H1 (cell line): ENCODE results near the gene OR6Q1. TPM values are rescaled to one million over a fixed set of nuclear protein-coding genes. Genes with fewer than 3 reads are reported as not detected.

Experiments used
- CTCF ChIA-PET: fragments of 300-600 bp; sonication (Branson Sonifier 250); formaldehyde crosslinking; loops from one replicate; lab custom pipeline; 2021; ENCODE audit not compliant: partially characterized antibody; lab: Charles Lee
- POLR2A ChIA-PET: fragments of 300-600 bp; sonication (Branson Sonifier 250); formaldehyde crosslinking; loops from one replicate; lab custom pipeline; 2021; ENCODE audit warnings: inconsistent platforms; ENCODE audit not compliant: partially characterized antibody; lab: Charles Lee
- DNase-seq, 2 experiments: peaks; one replicate each; pipeline versions ENCODE4 v3.0.0 to v3.0.0-alpha.2; 2010 to 2022; ENCODE audit warnings: low spot score in 2 of 2, low read depth in 1 of 2, mixed read lengths in 1 of 2
- FAIRE-seq: peaks from 2 replicates; lab custom pipeline; 2011; peaks lifted over from hg19 to GRCh38; lab: Jason Lieb, UNC
- H2AFZ ChIP-seq: 2 replicates; pipeline ENCODE4 v1.8.1; 2012; ENCODE audit warnings: low read length, inconsistent platforms
- H2AK5ac ChIP-seq: 2 replicates; pipeline ENCODE4 v1.6.1; 2013; ENCODE audit warnings: low read depth, low read length
- H2BK120ac ChIP-seq: replicated peaks from 2 replicates; pipeline ENCODE3; 2013; ENCODE audit warnings: low read depth, low read length, inconsistent platforms
- H2BK12ac ChIP-seq: 2 replicates; pipeline ENCODE4 v1.6.1; 2013; ENCODE audit warnings: low read depth, low read length
- H2BK15ac ChIP-seq: 2 replicates; pipeline ENCODE4 v1.6.1; 2013; ENCODE audit warnings: low read length
- H2BK20ac ChIP-seq: 2 replicates; pipeline ENCODE4 v1.6.1; 2013; ENCODE audit warnings: low read length
- H2BK5ac ChIP-seq: 2 replicates; pipeline ENCODE4 v1.6.1; 2013; ENCODE audit warnings: low read depth, low read length
- H3K14ac ChIP-seq: 2 replicates; pipeline ENCODE4 v1.6.1; 2013; ENCODE audit warnings: inconsistent platforms; ENCODE audit not compliant: insufficient read length
- H3K18ac ChIP-seq: 2 replicates; pipeline ENCODE4 v1.6.1; 2013; ENCODE audit warnings: low read length; ENCODE audit errors: extremely low read depth
- H3K23ac ChIP-seq: 2 replicates; pipeline ENCODE4 v1.6.1; 2013; ENCODE audit warnings: inconsistent platforms; ENCODE audit not compliant: insufficient read length
- H3K23me2 ChIP-seq: 2 replicates; pipeline ENCODE4 v1.6.1; 2013; ENCODE audit warnings: low read depth, low read length
- H3K27ac ChIP-seq: 2 replicates; pipeline ENCODE4 v1.6.1; 2011; ENCODE audit warnings: low read depth, low read length, inconsistent platforms
- H3K27me3 ChIP-seq, 4 experiments: replicated peaks in 1 of 4; 1 replicate in 1 of 4; 2 replicates in 3 of 4; pipeline versions ENCODE4 v1.6.1 to v1.8.1; 2011 to 2013; ENCODE audit warnings: low read length in 3 of 4, mild to moderate bottlenecking in 3 of 4, inconsistent platforms in 2 of 4, mixed read lengths in 2 of 4, moderate library complexity in 1 of 4; ENCODE audit not compliant: control insufficient read depth in 3 of 4, insufficient read depth in 3 of 4; ENCODE audit errors: extremely low read depth in 1 of 4
- H3K36me3 ChIP-seq, 4 experiments: 2 replicates each; pipeline versions ENCODE4 v1.6.1 to v1.8.1; 2011 to 2013; ENCODE audit warnings: mild to moderate bottlenecking in 4 of 4, low read length in 3 of 4, moderate library complexity in 2 of 4, control low read depth in 1 of 4, inconsistent platforms in 1 of 4; ENCODE audit not compliant: insufficient read depth in 4 of 4, control insufficient read depth in 2 of 4
- H3K4ac ChIP-seq: replicated peaks from 2 replicates; pipeline ENCODE3; 2013; ENCODE audit warnings: low read length, low read depth, mixed read lengths, inconsistent platforms; ENCODE audit not compliant: insufficient read length
- H3K4me1 ChIP-seq, 4 experiments: replicated peaks in 1 of 4; 1 replicate in 1 of 4; 2 replicates in 3 of 4; pipeline versions ENCODE4 v1.6.1 to v1.8.1; 2011 to 2013; ENCODE audit warnings: low read length in 3 of 4, inconsistent platforms in 2 of 4, mixed read lengths in 1 of 4; ENCODE audit not compliant: insufficient read depth in 4 of 4, control insufficient read depth in 3 of 4
- H3K4me2 ChIP-seq, 2 experiments: 2 replicates each; pipeline versions ENCODE4 v1.6.1 to v1.8.1; 2011 to 2013; ENCODE audit warnings: low read depth in 2 of 2, low read length in 2 of 2, control low read depth in 1 of 2, inconsistent platforms in 1 of 2, mild to moderate bottlenecking in 1 of 2; ENCODE audit not compliant: insufficient read depth in 1 of 2
- H3K4me3 ChIP-seq, 4 experiments: fragments of 200-600, 300-600 bp in 1 of 4; sonication (generic), shearing (Covaris generic), sonication (Bioruptor Twin) in 1 of 4; 2 replicates each; pipeline versions ENCODE4 v1.5.1 to v1.8.1; 2011 to 2016; ENCODE audit warnings: low read length in 4 of 4, low read depth in 3 of 4, control low read depth in 2 of 4, inconsistent platforms in 2 of 4, mild to moderate bottlenecking in 2 of 4, mixed read lengths in 1 of 4, moderate library complexity in 1 of 4; ENCODE audit not compliant: insufficient read depth in 2 of 4; ENCODE audit errors: extremely low read depth in 1 of 4
- H3K56ac ChIP-seq: replicated peaks from 2 replicates; pipeline ENCODE3; 2013; ENCODE audit warnings: low read depth, mild to moderate bottlenecking, mixed read lengths, low read length, inconsistent platforms; ENCODE audit not compliant: insufficient read length
- H3K79me1 ChIP-seq: 2 replicates; pipeline ENCODE4 v1.6.1; 2013; ENCODE audit warnings: low read depth, low read length, control low read depth
- H3K79me2 ChIP-seq, 2 experiments: 2 replicates each; pipeline versions ENCODE4 v1.6.1 to v1.8.1; 2012 to 2013; ENCODE audit warnings: low read length in 2 of 2, mild to moderate bottlenecking in 2 of 2, inconsistent platforms in 1 of 2; ENCODE audit not compliant: insufficient read depth in 2 of 2, control insufficient read depth in 1 of 2
- H3K9ac ChIP-seq, 4 experiments: replicated peaks in 1 of 4; 1 replicate in 1 of 4; 2 replicates in 3 of 4; pipeline versions ENCODE4 v1.6.1 to v1.8.1; 2011 to 2013; ENCODE audit warnings: low read depth in 3 of 4, low read length in 3 of 4, control low read depth in 2 of 4, mild to moderate bottlenecking in 2 of 4, moderate library complexity in 2 of 4, inconsistent platforms in 1 of 4; ENCODE audit errors: extremely low read depth in 1 of 4
- H3K9me3 ChIP-seq, 2 experiments: 2 replicates each; pipeline versions ENCODE4 v1.6.1 to v1.8.1; 2012 to 2013; ENCODE audit warnings: mild to moderate bottlenecking in 2 of 2, moderate library complexity in 2 of 2, control low read depth in 1 of 2, inconsistent platforms in 1 of 2, low read depth in 1 of 2, low read length in 1 of 2, mixed read lengths in 1 of 2; ENCODE audit not compliant: insufficient read depth in 2 of 2
- H4K20me1 ChIP-seq, 2 experiments: replicated peaks in 1 of 2; 2 replicates each; pipeline versions ENCODE3 to v1.8.1; 2011 to 2013; ENCODE audit warnings: inconsistent platforms in 2 of 2, low read length in 2 of 2, mild to moderate bottlenecking in 1 of 2; ENCODE audit not compliant: insufficient read depth in 2 of 2, control insufficient read depth in 1 of 2
- H4K5ac ChIP-seq: 2 replicates; pipeline ENCODE4 v1.6.1; 2013; ENCODE audit warnings: low read length, low read depth, mixed read lengths, inconsistent platforms; ENCODE audit not compliant: insufficient read length
- H4K8ac ChIP-seq: 2 replicates; pipeline ENCODE4 v1.8.0; 2013; ENCODE audit warnings: mild to moderate bottlenecking, moderate library complexity, low read length, inconsistent platforms; ENCODE audit not compliant: insufficient read depth; ENCODE audit errors: extremely low read depth
- H4K91ac ChIP-seq: replicated peaks from 2 replicates; pipeline ENCODE3; 2013; ENCODE audit warnings: low read length, mixed read lengths, inconsistent platforms; ENCODE audit not compliant: insufficient read length
- EP300 ChIP-seq, 2 experiments: IDR thresholded peaks; 1 replicate in 1 of 2; 2 replicates in 1 of 2; pipeline ENCODE4 v1.6.1; 2011 to 2012; ENCODE audit warnings: low read depth in 2 of 2, low read length in 2 of 2, mild to moderate bottlenecking in 2 of 2, borderline replicate concordance in 1 of 2, inconsistent platforms in 1 of 2, moderate library complexity in 1 of 2
- SIX5 ChIP-seq: IDR thresholded peaks from 2 replicates; pipeline ENCODE4 v1.6.1; 2011; ENCODE audit warnings: mild to moderate bottlenecking, low read depth, low read length
- WGBS, 2 experiments: shearing (Covaris generic) in 1 of 2; methylation state at CpG; one replicate each; pipeline versions ENCODE4 v1.1.6 to v1.1.7; 2013 to 2015; ENCODE audit warnings: low lambda C conversion rate in 2 of 2, mixed read lengths in 2 of 2, inconsistent platforms in 1 of 2, low coverage in 1 of 2, missing lambda C conversion rate in 1 of 2; ENCODE audit not compliant: insufficient replicate concordance in 2 of 2, insufficient coverage in 1 of 2, insufficient read length in 1 of 2; ENCODE audit errors: extremely low coverage in 1 of 2, missing lambda C conversion rate in 1 of 2; 5-methylcytosine and 5-hydroxymethylcytosine counted together
- polyA plus RNA-seq, 7 experiments: library from polyadenylated mRNA; depleted of rRNA in 3 of 7; stranded (reverse) in 5 of 7; unstranded in 2 of 7; fragments of >200 nt in 5 of 7; fragments of 200-250 nt in 2 of 7; gene quantifications; 1 replicate in 5 of 7; 2 replicates in 1 of 7; 4 replicates in 1 of 7; pipeline versions ENCODE4 v1.2.1 to v1.2.3, GENCODE V29; 2011 to 2013; ENCODE audit warnings: missing spikeins in 2 of 7, mixed read lengths in 2 of 7
- total RNA-seq: library from RNA; stranded (reverse); fragmentation: NEBNext Ultra II Directional; extraction: Animal tissue kit (Norgen Biotek cat#: 25700); gene quantifications from 2 replicates; pipeline ENCODE4 v1.2.1, GENCODE V29; 2021

Gene OR6Q1
- total and polyA plus RNA-seq, 2 of the 8 experiments (the other 6 are each of a cell fraction or from before 2014, with no cell fraction given): not detected

DNA sequence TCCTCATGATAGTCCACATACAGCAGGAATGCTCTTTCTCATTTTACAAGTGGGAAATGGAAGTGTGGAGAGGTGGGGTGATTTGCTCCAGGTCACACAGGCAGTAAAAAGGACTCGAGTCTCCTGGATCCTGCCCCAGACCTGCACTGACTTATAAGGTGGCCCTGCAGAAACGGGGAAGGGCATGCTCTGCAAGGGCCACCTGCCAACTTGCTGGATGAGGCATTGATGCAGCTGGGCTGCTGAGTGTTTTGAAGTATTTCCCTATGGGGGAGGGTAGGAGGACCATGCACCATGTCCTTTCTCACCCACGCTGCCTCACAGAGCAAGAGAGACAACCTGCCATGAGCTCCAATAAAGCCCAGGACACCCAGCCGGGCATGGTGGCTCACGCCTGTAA lies 36.9 kb downstream of the OR6Q1 start:
- H3K9ac ChIP-seq: no peak overlapping the region
- POLR2A ChIA-PET: no interaction called here
- TF ChIP-seq EP300 (IDR thresholded peaks at IDR 0.05; ENCODE audit: borderline replicate concordance in 1 of 2, low read depth in 2 of 2, low read length in 2 of 2) (no peak), SIX5 (no peak)

More for the DNA sequence above, 36.9 kb downstream of the OR6Q1 start:
- Histone ChIP-seq H2BK15ac (no peak overlapping the region), H3K27ac (no peak overlapping the region), H2AFZ (no peak overlapping the region), H3K4me2 (no peak overlapping the region), H3K18ac (no peak overlapping the region), H3K4ac (no peak overlapping the region), H4K20me1 (no peaks in the 10 kb centered on the region), H2AK5ac (0 out of 2 replicates have a peak overlapping the region, but pooled peaks have one; percentile 39), H3K79me1 (no peaks in the 10 kb centered on the region), H2BK20ac (no peak overlapping the region), H3K4me1 (no peaks in the 10 kb centered on the region; a peak in 1 of 7 replicates), H4K8ac (no peak overlapping the region), H3K4me3 (no peak overlapping the region), H4K91ac (no peak overlapping the region), H3K27me3 (no peaks in the 10 kb centered on the region), H3K14ac (no peak overlapping the region), H3K79me2 (no peaks in the 10 kb centered on the region), H3K56ac (no peak overlapping the region), H2BK12ac (0 out of 2 replicates have a peak overlapping the region, but pooled peaks have one; percentile 17), H2BK120ac (no peak overlapping the region), H2BK5ac (no peak overlapping the region), H4K5ac (no peak overlapping the region), H3K36me3 (no peaks in the 10 kb centered on the region), H3K23me2 (no peaks in the 10 kb centered on the region), H3K9me3 (no peaks in the 10 kb centered on the region), H3K23ac (no peak overlapping the region)
- WGBS, 2 experiments: 89% methylated on average over 5 of the region's 5 CpGs; no CpG with 5 or more reads in 1 of the 2 experiments
- DNase-seq (no peak), FAIRE-seq (no peak)
- CTCF ChIA-PET: interaction anchor here (0.9 to 1.4 kb wide), 4 partner anchors 10 to 427 kb away, joined by 3 to 4 read pairs (median 4); no protein-coding TSS in a partner anchor
